ENCODE results near the gene ST8SIA2. TPM values are rescaled to one million over a fixed set of nuclear protein-coding genes. Genes with fewer than 3 reads are reported as not detected.

ST8SIA2 gene
- total RNA-seq, 1 experiment from 2014 or later, result 0.43 TPM

DNA sequence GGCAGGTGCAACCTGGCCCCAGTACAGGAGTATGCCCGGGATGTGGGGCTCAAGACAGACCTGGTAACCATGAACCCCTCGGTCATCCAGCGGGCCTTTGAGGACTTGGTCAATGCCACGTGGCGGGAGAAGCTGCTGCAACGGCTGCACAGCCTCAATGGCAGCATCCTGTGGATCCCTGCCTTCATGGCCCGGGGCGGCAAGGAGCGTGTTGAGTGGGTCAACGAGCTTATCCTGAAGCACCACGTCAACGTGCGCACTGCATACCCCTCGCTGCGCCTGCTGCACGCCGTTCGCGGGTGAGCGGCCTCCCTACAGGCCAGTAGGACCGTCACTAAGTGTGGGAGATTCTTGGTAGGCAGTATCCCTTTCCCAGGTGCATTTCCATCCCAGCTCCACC lies 51.0 kb downstream of the ST8SIA2 start:
- no peaks in the 10 kb centered on the region for H3K9me3 ChIP-seq (ENCODE audit: low read depth, low read length, poor library complexity, severe bottlenecking)

DNA sequence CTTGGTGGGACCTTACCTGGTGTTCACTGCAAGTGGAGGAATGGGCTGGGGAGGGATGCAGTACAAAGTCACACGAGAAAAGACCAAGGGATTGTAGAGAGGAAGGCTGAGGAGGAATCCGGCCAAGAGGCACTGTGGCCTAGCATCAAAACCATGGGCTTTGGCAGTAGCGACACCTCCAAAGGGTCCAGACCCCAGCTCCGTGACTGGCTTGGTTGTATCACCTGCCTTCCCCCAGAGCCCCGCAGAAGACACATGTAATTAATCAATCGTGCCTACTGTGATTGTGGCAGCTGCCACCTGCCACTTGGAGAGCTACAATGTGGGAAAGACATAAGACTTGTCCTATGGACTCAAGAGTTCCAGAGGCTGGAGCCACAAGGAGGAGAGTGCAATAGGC lies 54.7 kb downstream of the ST8SIA2 start:
- BruUV-seq (replicated peaks), result no TSS peak
- ChIA-PET CTCF (no interaction called here), POLR2A (ENCODE audit: low non-redundant PET) (no interaction called here)
- Histone ChIP-seq H3K27ac (ENCODE audit: low read depth, low read length, poor library complexity, severe bottlenecking) (no peak overlapping the region), H3K9me3 (ENCODE audit: low read depth, low read length, poor library complexity, severe bottlenecking) (no peaks in the 10 kb centered on the region), H3K27me3 (replicated peaks; ENCODE audit: insufficient read depth, low read depth, low read length, poor library complexity) (peaks cover 7% of the 10 kb centered on the region), H3K4me1 (ENCODE audit: insufficient read depth, low read length, poor library complexity, severe bottlenecking) (no peaks in the 10 kb centered on the region), H3K36me3 (ENCODE audit: insufficient read depth, low read length, poor library complexity, severe bottlenecking) (no peaks in the 10 kb centered on the region), H3K4me3 (ENCODE audit: low read depth, low read length, poor library complexity, severe bottlenecking) (no peak overlapping the region)
- no peak for TF ChIP-seq EZH2 (IDR thresholded peaks at IDR 0.05; ENCODE audit: borderline replicate concordance, low read depth, low read length, poor library complexity, severe bottlenecking)
- TF ChIP-seq, protein P1, sequence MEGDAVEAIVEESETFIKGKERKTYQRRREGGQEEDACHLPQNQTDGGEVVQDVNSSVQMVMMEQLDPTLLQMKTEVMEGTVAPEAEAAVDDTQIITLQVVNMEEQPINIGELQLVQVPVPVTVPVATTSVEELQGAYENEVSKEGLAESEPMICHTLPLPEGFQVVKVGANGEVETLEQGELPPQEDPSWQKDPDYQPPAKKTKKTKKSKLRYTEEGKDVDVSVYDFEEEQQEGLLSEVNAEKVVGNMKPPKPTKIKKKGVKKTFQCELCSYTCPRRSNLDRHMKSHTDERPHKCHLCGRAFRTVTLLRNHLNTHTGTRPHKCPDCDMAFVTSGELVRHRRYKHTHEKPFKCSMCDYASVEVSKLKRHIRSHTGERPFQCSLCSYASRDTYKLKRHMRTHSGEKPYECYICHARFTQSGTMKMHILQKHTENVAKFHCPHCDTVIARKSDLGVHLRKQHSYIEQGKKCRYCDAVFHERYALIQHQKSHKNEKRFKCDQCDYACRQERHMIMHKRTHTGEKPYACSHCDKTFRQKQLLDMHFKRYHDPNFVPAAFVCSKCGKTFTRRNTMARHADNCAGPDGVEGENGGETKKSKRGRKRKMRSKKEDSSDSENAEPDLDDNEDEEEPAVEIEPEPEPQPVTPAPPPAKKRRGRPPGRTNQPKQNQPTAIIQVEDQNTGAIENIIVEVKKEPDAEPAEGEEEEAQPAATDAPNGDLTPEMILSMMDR (conservative IDR thresholded peaks at IDR 0.05; ENCODE audit: low read depth, low read length), result no peak
- intact Hi-C loops (cut with micrococcal nuclease; ENCODE audit: unreplicated experiment), result no loop called here
- no peak for DNase-seq (ENCODE audit: low spot score)

More for the DNA sequence above, 51.0 kb downstream of the ST8SIA2 start:
- intact Hi-C loops (cut with micrococcal nuclease; ENCODE audit: unreplicated experiment), result no loop called here
- ChIA-PET POLR2A (ENCODE audit: low non-redundant PET) (no interaction called here), CTCF (no interaction called here)
- Histone ChIP-seq H3K4me1 (ENCODE audit: insufficient read depth, low read length, poor library complexity, severe bottlenecking) (no peaks in the 10 kb centered on the region), H3K27ac (ENCODE audit: low read depth, low read length, poor library complexity, severe bottlenecking) (no peak overlapping the region), H3K27me3 (replicated peaks; ENCODE audit: insufficient read depth, low read depth, low read length, poor library complexity) (peaks cover 4% of the 10 kb centered on the region), H3K36me3 (ENCODE audit: insufficient read depth, low read length, poor library complexity, severe bottlenecking) (no peaks in the 10 kb centered on the region), H3K4me3 (ENCODE audit: low read depth, low read length, poor library complexity, severe bottlenecking) (no peak overlapping the region)
- BruUV-seq (replicated peaks), result no TSS peak
- TF ChIP-seq, protein P1 (conservative IDR thresholded peaks at IDR 0.05; ENCODE audit: low read depth, low read length), result no peak
- no peak for TF ChIP-seq EZH2 (IDR thresholded peaks at IDR 0.05; ENCODE audit: borderline replicate concordance, low read depth, low read length, poor library complexity, severe bottlenecking)
- no peak for DNase-seq (ENCODE audit: low spot score)

DNA sequence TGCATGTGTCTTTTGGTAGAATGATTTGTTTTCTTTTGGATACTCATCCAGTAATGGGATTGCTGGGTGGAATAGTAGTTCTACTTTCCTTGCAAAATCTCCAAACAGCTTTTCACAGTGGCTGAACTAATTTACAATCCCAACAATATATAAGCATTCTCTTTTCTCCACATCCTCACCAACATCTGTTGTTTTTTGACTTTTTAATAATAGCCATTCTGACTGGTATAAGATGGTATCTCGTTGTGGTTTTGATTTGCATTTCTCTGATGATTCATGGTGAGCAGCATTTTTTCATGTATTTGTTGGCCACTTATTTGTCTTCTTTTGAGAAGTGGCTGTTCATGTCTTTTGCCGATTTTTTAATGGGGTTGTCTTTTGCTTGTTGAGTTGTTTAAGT lies 55.8 kb downstream of the ST8SIA2 start:
- no peak for TF ChIP-seq EZH2 (IDR thresholded peaks at IDR 0.05; ENCODE audit: borderline replicate concordance, low read depth, low read length, poor library complexity, severe bottlenecking)
- TF ChIP-seq, protein P1 (conservative IDR thresholded peaks at IDR 0.05; ENCODE audit: low read depth, low read length), result no peak
- no peak overlapping the region for H3K27ac ChIP-seq (ENCODE audit: low read depth, low read length, poor library complexity, severe bottlenecking)
- intact Hi-C loops (cut with micrococcal nuclease; ENCODE audit: unreplicated experiment), result no loop called here
- ChIA-PET POLR2A (ENCODE audit: low non-redundant PET) (no interaction called here), CTCF (no interaction called here)
- no peak overlapping the region for H3K4me3 ChIP-seq (ENCODE audit: low read depth, low read length, poor library complexity, severe bottlenecking)
- no peak for DNase-seq (ENCODE audit: low spot score)
- H3K36me3 ChIP-seq (ENCODE audit: insufficient read depth, low read length, poor library complexity, severe bottlenecking), result no peaks in the 10 kb centered on the region
- peaks cover 7% of the 10 kb centered on the region for H3K27me3 ChIP-seq (replicated peaks; ENCODE audit: insufficient read depth, low read depth, low read length, poor library complexity)
- H3K9me3 ChIP-seq (ENCODE audit: low read depth, low read length, poor library complexity, severe bottlenecking), result no peaks in the 10 kb centered on the region
- no peaks in the 10 kb centered on the region for H3K4me1 ChIP-seq (ENCODE audit: insufficient read depth, low read length, poor library complexity, severe bottlenecking)
- BruUV-seq (replicated peaks), result no TSS peak

All from A673 (cell line).